ENCODE results near the gene FOXN1.

DNA sequence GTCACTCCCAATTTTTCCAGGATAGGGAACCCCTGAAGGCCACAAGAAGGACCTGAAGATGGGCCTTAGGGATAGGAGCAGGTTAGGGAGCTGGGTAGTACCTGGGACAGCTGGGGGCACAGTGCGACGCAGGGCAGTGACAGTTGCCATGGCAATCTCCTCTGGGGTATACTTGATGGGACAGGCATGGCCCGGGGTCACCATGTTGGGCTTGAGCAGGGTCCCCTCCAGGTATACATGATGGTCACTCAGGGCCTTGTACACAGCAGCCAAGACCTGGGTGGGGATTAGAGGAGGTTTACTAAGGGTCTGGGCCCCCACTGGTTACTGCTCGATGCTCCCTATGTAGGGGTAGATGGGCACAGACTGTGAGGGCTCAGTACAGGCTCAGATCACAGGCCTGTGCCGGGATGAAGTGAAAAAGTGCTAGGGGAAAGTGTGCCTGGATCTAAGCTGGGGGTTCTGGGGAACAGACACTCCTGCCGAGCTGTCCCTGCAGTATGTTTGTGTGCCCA is 67.9 kb downstream of the FOXN1 start:
- TF ChIP-seq, protein P1, sequence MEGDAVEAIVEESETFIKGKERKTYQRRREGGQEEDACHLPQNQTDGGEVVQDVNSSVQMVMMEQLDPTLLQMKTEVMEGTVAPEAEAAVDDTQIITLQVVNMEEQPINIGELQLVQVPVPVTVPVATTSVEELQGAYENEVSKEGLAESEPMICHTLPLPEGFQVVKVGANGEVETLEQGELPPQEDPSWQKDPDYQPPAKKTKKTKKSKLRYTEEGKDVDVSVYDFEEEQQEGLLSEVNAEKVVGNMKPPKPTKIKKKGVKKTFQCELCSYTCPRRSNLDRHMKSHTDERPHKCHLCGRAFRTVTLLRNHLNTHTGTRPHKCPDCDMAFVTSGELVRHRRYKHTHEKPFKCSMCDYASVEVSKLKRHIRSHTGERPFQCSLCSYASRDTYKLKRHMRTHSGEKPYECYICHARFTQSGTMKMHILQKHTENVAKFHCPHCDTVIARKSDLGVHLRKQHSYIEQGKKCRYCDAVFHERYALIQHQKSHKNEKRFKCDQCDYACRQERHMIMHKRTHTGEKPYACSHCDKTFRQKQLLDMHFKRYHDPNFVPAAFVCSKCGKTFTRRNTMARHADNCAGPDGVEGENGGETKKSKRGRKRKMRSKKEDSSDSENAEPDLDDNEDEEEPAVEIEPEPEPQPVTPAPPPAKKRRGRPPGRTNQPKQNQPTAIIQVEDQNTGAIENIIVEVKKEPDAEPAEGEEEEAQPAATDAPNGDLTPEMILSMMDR (IDR thresholded peaks at IDR 0.05; ENCODE audit: insufficient read depth, low read length, poor library complexity, severe bottlenecking): no peak
- TF ChIP-seq EZH2phosphoT487 (conservative IDR thresholded peaks at IDR 0.05; ENCODE audit: low read length): no peak
